ENCODE results near the gene TRPC1.

The TRPC1 gene

DNA sequence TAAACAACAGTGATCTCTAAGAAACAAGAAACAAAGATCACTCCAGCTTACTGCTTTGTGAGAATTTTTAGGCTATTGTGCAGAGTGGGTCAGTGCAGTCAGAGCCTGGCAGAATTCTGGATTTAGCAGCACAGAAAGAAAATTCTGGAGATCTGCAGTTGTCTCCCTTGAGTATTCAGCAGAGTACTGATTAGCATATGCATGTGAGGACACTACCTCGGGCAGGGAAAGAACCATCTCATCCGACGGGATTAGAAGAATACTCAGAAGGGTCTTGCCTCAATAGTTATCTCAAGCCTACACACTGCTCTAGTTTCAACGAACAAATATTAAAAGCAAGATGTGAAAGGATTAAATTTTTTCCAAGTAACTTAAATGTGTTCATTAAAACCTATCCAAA, 70.7 kb downstream of the TRPC1 start:
- H3K27ac ChIP-seq, result no peak overlapping the region
- TF ChIP-seq CTCF (conservative IDR thresholded peaks at IDR 0.05) (no peak), ZFX (IDR thresholded peaks at IDR 0.05) (no peak)

DNA sequence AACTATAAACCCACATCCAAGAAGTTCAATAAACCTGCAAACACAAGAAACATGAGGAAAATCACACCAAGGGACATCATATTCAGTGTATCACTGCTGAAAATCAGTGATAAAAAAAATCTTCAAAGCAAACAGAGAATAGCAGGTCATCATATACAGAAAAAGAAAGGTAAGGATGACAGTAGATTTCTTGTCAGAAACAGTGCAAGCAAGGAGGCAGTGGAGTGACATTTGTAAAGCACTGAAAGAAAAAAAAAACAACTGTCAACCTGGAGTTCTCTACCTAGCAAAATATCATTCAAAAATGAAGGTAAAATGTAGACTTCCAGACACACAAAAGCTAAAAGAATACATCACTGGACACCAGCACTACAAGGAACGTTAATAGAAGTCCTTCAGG, 71.5 kb downstream of the TRPC1 start:
- no peak overlapping the region for H3K27ac ChIP-seq
- no peak for TF ChIP-seq CTCF (conservative IDR thresholded peaks at IDR 0.05)
- no peak for TF ChIP-seq ZFX (IDR thresholded peaks at IDR 0.05)

- no peak overlapping the region for H3K27ac ChIP-seq
- TF ChIP-seq ZFX (IDR thresholded peaks at IDR 0.05), result no peak
These were observed 73.0 kb downstream of the TRPC1 start for GRCh38 chr3:142796823-142797222.

GRCh38 chr3:142801746-142802145, 77.9 kb downstream of the TRPC1 start:
- no peak overlapping the region for H3K27ac ChIP-seq
- TF ChIP-seq CTCF (conservative IDR thresholded peaks at IDR 0.05) (no peak), ZFX (IDR thresholded peaks at IDR 0.05) (no peak)

GRCh38 chr3:142802891-142803290, 79.1 kb downstream of the TRPC1 start:
- TF ChIP-seq ZFX (IDR thresholded peaks at IDR 0.05) (no peak), CTCF (conservative IDR thresholded peaks at IDR 0.05) (no peak)
- no peak overlapping the region for H3K27ac ChIP-seq

- no peak for TF ChIP-seq CTCF (conservative IDR thresholded peaks at IDR 0.05)
- no peak for TF ChIP-seq ZFX (IDR thresholded peaks at IDR 0.05)
- no peak overlapping the region for H3K27ac ChIP-seq
These were observed 84.5 kb downstream of the TRPC1 start for GRCh38 chr3:142808103-142808917.

DNA sequence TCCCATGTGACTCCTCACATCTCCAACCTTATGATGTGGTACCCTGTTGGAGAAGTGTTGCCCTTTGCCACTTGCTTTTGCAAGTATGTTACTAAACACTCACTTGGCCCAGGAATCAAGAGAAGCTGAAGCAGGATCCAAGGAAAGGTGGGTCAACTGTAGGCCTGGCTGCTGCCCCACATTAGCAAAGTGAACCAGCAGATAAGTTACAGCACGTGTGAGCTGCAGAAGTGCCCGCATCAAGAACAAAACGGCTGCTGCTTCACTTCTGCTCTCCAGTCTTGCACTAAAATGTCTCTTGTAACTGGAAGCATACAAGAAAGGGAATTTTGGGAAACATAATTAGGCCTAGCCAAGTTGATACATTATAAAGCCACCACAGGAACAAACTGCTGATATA, 85.4 kb downstream of the TRPC1 start:
- no peak for TF ChIP-seq ZFX (IDR thresholded peaks at IDR 0.05)
- TF ChIP-seq CTCF (conservative IDR thresholded peaks at IDR 0.05), result no peak
- no peak overlapping the region for H3K27ac ChIP-seq

- no peak overlapping the region for H3K27ac ChIP-seq
- TF ChIP-seq CTCF (conservative IDR thresholded peaks at IDR 0.05) (no peak), ZFX (IDR thresholded peaks at IDR 0.05) (no peak)
These were observed 92.0 kb downstream of the TRPC1 start for GRCh38 chr3:142815803-142816202.
